Measurements from ENCODE around the gene TSPAN32.
"Not testable (repeated sequence)": the region's sequence is repeated elsewhere in the genome, so short reads cannot be mapped to it uniquely, and the experiment has no call there.

TSPAN32 gene

DNA sequence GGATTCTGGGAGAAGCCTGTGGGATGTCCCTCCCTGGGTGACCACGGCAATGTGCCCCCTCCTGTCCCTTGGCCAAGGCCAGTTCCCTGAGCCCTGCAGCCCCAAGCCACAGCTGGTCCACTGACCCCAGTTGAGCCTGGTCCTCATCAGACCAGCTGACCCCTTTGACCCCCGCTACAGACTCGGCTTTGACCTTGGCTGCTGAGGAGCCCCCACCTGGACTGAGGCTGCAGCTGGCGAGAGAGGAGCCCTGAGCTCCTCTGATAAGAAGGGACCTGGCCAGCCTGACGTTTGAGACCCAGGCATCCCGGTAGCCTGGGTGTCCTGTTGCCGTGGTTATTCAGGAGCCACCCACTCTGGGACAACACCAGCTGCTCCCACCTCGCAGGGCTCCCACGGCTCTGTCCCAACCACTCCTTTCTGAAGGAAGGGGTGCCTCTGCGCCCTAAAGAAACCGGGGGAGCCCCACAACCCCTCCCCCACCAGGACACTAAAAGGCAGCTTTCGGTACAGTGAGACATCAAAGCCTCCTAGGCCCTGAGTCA is 34.4 kb upstream of the TSPAN32 start:
- no peak for DNase-seq (ENCODE audit: low read depth, low spot score)

DNA sequence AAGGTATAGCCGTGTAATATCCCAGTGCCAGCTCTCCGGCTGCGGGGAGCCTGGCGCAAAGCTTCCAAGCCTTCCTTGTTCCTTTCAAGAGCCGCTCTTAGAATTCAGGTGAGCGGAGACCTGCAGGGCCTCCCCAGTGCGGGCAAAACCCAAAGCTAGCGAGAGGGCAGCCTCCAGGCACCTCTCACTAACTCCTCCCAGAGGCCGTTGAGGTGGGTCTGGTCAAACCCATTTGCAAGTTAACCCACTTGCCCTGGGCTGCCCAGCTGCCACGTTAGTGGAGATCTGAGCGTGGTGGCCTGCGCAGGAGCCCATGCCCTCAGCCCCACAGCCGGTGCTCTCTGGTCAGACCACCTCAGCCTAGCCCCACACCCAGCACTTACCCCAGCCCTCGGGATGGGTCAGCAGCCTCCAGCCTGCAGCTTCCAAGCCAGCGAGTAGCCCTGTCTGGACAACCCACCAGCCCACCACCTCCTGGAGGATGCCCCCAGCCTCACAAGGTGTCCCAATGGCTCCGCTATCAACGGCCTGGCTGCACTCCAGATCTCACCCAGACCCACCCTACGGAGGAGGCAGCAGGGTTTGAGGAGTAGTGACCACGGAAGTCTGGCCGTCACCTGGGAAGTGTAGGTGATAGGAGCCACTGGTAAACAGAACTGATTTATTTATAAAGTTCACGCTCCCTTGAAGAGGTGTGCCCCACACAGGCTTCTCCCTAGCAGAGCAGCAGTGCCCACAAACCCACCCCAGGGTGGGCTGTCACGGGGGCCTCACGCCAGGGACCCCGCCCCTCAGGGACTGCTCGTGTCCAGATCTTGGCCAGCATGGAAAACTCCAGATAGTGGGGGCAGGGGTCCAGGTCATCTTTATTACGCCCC is 33.7 kb upstream of the TSPAN32 start:
- DNase-seq (ENCODE audit: low read depth, low spot score) = no peak

- DNase-seq (ENCODE audit: low read depth, low spot score) = no peak
Observed at GRCh38 chr11:2268729-2269600, 32.8 kb upstream of the TSPAN32 start.

DNA sequence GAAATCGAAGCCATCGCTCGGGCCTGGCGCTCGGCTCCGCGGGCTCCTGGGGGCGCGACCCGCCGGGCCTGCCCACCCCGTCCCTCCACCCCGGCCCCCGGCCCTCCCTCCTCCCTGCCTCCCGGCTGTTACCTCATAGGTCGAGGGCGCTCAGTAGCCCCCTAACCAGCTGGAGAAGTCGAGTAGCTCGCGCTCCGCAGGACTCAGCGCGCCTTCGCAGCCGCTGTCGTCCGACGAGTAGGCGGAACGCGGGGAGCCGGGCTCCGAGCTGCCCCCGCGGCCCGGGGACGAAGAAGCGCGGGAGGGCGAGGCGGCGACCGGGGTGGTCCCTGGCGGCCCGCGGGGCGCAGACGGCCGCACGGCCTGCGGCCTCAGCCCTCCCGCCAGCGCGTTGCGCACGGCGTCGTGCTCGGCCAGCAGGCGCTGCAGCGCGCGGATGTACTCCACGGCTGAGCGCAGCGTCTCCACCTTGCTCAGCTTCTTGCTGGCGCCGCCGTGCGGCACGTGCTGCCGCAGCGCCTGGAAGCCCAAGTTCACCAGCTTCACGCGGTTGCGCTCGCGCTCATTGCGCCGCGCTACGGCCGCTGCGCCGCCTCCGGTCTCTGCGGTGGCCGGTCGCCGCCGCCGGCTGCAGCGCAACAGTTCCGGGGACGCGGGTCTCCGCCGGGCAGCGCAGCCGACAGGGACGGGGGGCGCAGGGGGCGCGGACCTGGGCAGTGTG is 32.1 kb upstream of the TSPAN32 start:
- no peak for DNase-seq (ENCODE audit: low read depth, low spot score)

GRCh38 chr11:2270322-2271076 is 31.3 kb upstream of the TSPAN32 start, which contains the start of gene ASCL2:
Gene ASCL2 (minus strand): TSS chr11:2270588. CDS start chr11:2270332, 256 bp downstream.
- no peak for DNase-seq (ENCODE audit: low read depth, low spot score)

GRCh38 chr11:2271077-2271326 is 30.8 kb upstream of the TSPAN32 start:
- no peak for DNase-seq (ENCODE audit: low read depth, low spot score)

- no peak for DNase-seq (ENCODE audit: low read depth, low spot score)
Observed at GRCh38 chr11:2271327-2272227, 30.2 kb upstream of the TSPAN32 start.

DNA sequence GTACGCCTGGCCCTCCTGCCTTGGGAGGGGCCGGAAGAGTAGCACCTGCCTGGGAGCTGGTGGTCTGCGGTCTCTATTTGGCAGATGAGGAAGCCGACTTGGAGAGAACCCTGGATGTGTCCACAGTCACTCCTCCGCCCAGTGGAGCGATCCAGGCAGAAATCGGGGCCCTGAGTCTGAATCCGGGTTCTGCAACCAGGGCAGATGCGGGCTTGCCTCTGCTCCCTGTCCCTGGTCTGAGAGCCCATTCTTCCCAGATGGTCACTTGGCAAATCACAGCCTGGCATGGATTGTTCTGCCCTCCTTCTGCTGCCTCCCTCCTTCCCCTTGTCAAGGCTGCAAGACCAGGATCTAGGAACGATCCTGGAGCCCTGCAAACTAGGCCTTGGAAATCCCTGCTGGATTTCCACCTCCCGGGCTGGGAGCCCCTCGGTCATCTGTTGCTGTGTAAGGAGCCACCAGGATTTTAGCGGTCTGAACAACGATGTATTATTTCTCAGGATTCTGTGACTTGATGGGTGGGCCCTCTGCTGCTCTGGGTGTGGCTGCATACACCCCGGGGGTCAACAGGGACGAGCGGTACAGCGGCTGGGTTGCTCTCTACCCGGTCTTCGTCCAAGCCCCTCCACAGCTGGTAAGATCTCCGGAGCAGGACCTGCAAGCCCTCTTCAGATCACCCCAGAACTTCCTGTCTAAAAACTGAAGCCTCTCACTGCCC is 29.4 kb upstream of the TSPAN32 start:
- no peak for DNase-seq (ENCODE audit: low read depth, low spot score)

DNA sequence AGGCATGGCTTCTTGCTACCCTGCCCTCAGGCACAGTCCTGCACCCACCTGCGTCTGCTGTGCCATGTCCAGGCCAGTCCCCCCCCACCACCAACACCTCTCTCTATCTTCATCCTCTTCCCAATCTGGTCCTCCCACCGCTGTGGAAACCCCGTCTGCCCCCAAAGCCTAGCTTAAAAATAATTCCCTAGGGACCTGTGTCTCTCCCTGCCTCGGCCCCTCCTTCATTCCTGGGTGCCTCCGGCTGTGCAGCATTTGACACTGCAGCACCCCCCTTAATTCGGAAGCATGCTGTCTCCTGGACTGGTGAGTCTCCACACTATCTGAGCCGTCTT is 28.9 kb upstream of the TSPAN32 start:
- DNase-seq (ENCODE audit: low read depth, low spot score) = no peak

DNA sequence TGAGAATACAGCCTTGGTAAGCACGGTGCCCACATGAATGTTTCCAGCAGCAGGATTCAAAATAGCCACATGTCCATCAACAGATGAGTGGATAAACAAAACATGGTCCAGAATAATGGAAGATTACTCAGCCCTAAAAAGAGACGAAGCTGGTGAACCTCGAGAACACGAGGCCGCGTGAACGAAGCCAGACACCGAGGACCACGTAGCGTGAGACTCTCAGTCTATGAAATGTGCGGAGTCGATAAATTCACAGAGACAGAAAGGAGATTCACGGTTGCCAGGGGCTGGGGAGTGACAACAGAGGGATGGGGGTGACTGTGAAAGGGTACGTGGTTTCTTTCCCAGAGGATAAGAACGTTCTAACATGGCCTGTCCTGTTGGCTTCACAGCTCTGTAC is 28.5 kb upstream of the TSPAN32 start:
- no peak for DNase-seq (ENCODE audit: low read depth, low spot score)

- no peak for DNase-seq (ENCODE audit: low read depth, low spot score)
Observed at GRCh38 chr11:2273771-2274170, 28.0 kb upstream of the TSPAN32 start.

DNA sequence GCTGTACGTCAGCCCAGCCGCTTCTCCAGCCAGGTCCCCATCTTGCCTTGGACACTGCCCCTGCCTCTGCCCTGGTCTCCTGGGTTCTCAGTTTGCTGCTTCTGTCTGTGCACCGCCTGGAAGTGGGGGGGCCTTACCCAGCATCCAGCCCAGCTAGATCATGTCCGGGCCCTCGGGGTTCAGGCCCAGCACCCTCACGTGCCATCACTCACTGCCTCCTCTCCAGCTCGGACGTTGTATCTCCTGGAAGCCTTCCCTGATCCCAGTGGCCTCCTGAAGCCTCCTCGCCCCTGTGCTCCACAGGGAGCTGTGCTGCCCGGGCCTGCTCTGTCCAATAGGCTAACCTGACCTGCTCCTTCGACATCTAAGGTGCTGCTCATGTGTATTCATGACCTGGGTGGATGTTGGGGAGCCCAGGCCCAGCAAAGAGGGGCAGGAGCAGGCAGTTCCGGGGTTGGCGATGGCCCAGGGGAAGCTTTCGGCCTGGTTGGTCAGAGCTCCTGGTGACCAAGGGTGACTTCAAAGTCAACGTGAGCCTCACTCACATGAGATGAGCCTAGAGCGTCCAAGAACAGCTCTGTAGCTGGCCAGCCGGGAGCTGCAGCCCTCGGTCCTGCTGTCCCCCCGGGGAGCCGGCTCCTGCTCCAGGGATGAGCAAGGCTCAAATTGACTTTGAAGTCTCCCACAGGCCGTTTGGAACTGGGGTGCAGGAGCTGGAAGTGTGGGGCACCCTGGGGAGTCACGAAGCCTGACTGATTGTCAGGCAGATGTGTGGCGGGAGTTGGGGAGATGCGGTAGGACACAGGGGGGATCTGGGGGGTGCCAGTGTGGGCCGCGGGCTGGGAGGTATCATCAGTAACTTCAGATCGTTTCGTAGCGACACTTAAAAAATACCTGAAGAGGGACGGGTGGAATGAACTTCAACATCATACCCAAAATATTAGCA is 26.2 kb upstream of the TSPAN32 start:
- DNase-seq (ENCODE audit: low read depth, low spot score) = no peak

- DNase-seq (ENCODE audit: low read depth, low spot score) = no peak
Observed at GRCh38 chr11:2276280-2277007, 25.4 kb upstream of the TSPAN32 start.

DNA sequence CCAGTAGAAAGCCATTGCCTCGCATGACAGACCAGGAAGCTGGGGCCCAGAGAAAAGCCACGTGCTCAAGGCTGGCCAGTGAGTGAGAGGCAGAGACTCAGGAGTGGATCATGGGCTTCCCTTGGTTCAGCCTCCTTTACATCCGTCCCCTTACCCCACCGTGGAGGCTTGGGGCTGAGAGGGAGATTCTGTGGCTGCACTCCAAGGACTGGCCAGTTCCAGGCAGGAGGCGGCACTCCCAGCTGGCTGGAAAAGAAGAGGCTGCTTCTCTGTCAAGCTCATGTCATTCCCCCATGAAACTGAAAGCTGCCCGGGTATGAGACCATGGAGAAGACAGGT is 24.8 kb upstream of the TSPAN32 start:
- no peak for DNase-seq (ENCODE audit: low read depth, low spot score)

DNA sequence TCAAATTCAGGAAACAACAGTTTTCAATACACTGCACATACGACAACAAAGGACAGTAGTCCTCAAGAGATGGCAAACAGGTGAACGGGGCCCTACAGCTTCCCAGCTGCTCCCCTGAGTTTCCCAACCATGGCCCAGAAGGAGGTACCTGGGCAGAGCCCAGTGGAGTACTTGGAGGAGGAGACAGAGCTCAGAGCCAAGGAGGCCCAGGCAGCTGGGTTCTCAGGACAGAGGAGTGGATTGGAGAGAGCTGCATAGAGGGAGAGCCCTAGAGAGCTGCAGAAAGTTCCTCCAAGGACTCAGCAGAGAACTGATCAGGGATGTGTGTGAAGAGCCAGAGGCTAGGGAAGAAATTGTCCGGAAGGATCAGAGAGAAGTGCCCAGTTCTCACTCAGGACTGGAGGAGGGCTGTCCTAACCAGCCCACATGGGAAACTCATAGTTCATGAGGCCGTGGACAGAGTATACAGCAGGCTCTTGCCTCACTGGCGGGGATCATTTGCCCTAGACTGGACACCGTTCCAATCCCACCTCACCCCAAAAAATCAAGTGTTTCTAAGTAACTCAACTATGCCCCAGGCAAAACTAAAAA is 23.8 kb upstream of the TSPAN32 start:
- DNase-seq (ENCODE audit: low read depth, low spot score) = no peak

DNA sequence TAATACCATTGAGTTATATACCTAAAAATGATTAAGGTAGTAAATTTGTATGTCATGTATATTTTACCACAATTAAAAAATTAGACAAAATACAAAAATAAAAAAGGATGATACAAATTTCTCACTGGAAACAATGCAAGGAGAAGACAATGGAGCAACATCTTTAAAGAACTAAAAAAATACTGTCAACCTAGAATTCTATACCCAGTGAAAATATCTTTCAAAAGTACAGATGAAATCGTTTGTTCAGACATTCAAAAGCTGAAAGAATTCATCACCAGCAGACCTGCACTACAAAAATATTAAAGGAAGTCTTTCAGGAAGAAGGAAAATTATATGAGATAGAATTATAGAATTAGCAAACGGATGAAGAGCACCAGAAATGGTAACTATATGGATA is 21.6 kb upstream of the TSPAN32 start:
- no peak for DNase-seq (ENCODE audit: low read depth, low spot score)

GRCh38 chr11:2286350-2286749 is 15.5 kb upstream of the TSPAN32 start:
- DNase-seq (ENCODE audit: low read depth, low spot score) = not testable (repeated sequence)

- no peak for DNase-seq (ENCODE audit: low read depth, low spot score)
Observed at GRCh38 chr11:2287091-2287490, 14.7 kb upstream of the TSPAN32 start.

All from smooth muscle cell of the brain vasculature (primary cell).